ENCODE results near the gene DCHS2. TPM values are rescaled to one million over a fixed set of nuclear protein-coding genes. Genes with fewer than 3 reads are reported as not detected.

Gene DCHS2, protein sequence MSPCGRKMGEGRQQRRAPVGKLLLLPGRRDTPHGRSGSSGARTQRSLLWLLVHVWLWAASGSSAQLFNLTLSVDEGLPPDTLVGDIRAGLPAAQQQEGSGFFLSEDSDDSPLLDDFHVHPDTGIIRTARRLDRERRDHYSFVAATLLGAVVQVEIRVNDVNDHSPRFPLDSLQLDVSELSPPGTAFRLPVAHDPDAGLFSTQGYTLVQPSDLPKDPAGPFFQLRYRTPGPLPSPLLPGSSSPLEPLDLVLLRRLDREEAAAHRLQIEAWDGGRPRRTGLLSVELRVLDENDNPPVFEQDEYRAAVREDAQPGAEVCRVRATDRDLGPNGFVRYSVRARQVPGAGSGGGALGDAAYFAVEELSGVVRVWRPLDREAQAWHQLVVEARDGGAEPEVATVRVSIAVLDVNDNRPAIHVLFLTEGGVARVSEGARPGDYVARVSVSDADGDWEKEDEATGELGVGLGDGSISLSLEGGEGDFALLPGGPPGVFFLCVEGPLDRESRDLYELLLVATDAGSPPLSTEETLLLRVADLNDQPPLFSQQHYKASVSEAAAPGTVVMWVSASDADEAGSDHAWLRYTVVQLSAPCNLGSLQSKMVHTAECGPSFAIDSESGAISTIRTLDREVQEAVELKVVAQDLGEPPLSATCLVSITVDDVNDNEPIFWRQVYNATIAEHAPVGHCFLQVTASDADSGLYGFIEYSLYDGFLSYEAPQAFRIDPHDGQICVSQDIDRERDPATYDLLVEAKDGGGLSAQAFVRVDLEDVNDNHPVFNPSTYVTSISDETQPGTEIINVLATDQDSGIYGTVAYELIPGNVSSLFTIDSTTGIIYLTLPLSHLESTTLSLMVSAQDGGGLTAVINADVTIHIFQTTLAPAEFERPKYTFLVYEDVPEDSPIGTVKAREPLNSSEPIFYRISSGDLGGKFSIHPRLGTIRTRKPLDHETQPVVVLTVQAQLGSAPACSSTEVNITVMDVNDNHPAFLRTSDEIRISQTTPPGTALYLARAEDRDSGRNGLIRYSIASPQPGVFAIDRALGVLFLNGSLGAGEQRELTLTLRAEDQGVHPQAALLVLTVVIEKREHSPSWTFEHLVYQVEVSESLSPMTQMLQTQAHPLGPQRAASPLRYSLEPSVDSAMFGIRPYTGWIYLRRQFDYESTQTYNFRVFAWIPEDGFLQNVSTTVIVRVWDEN (N-terminal part only)
- polyA plus RNA-seq = under 1 TPM; under 0.01 to 0.12 (median 0.01) TPM

GRCh38 chr4:154491341-154492271 is at the start of gene DCHS2:
TSS of gene DCHS2 (minus strand) at chr4:154491799. CDS start at chr4:154491355, 444 bp downstream.
- H3K27ac ChIP-seq (ENCODE audit: low read depth, low read length) = no peak within 1 kb of the TSS
- 0 to 1% (median 1%) methylated on average over 37 to 53 of the region's 53 CpGs for WGBS, 3 donors

- 64 to 70% (median 69%) methylated on average over 1 of the region's 1 CpG for WGBS, 3 donors
- no peak overlapping the region for H3K27ac ChIP-seq (ENCODE audit: low read depth, low read length)
Measured at GRCh38 chr4:154534296-154534695, 42.7 kb upstream of the DCHS2 start.

- H3K27ac ChIP-seq (ENCODE audit: low read depth, low read length) = no peak overlapping the region
- 79 to 86% (median 82%) methylated on average over 4 of the region's 4 CpGs for WGBS, 3 donors
Measured at GRCh38 chr4:154529728-154530519, 38.3 kb upstream of the DCHS2 start.

- H3K27ac ChIP-seq (ENCODE audit: low read depth, low read length) = no peak overlapping the region
- WGBS, 3 donors = 32 to 51% (median 38%) methylated on average over 2 of the region's 2 CpGs
Measured at GRCh38 chr4:154528869-154529268, 37.3 kb upstream of the DCHS2 start.

- WGBS, 3 donors = 76 to 94% (median 89%) methylated on average over 4 of the region's 4 CpGs
Measured at GRCh38 chr4:154527308-154527707, 35.7 kb upstream of the DCHS2 start.

GRCh38 chr4:154526151-154526550 is 34.6 kb upstream of the DCHS2 start:
- 30 to 49% (median 36%) methylated on average over 2 of the region's 2 CpGs for WGBS, 3 donors

More at GRCh38 chr4:154527308-154527707, 35.7 kb upstream of the DCHS2 start:
- no peak overlapping the region for H3K27ac ChIP-seq (ENCODE audit: low read depth, low read length)

GRCh38 chr4:154521607-154522006 is 30.0 kb upstream of the DCHS2 start:
- no peak overlapping the region for H3K27ac ChIP-seq (ENCODE audit: low read depth, low read length)

More at GRCh38 chr4:154526151-154526550, 34.6 kb upstream of the DCHS2 start:
- H3K27ac ChIP-seq (ENCODE audit: low read depth, low read length) = no peak overlapping the region

GRCh38 chr4:154519214-154519613 is 27.6 kb upstream of the DCHS2 start:
- 69 to 83% (median 78%) methylated on average over 4 of the region's 4 CpGs for WGBS, 3 donors
- no peak overlapping the region for H3K27ac ChIP-seq (ENCODE audit: low read depth, low read length)

- H3K27ac ChIP-seq (ENCODE audit: low read depth, low read length) = no peak overlapping the region
- 72 to 76% (median 73%) methylated on average over 4 of the region's 4 CpGs for WGBS, 3 donors
Measured at GRCh38 chr4:154517591-154517990, 26.0 kb upstream of the DCHS2 start.

- H3K27ac ChIP-seq (ENCODE audit: low read depth, low read length) = no peak overlapping the region
- 2 to 24% (median 7%) methylated on average over 1 of the region's 1 CpG for WGBS, 3 donors
Measured at GRCh38 chr4:154516318-154517029, 24.9 kb upstream of the DCHS2 start.

DNA sequence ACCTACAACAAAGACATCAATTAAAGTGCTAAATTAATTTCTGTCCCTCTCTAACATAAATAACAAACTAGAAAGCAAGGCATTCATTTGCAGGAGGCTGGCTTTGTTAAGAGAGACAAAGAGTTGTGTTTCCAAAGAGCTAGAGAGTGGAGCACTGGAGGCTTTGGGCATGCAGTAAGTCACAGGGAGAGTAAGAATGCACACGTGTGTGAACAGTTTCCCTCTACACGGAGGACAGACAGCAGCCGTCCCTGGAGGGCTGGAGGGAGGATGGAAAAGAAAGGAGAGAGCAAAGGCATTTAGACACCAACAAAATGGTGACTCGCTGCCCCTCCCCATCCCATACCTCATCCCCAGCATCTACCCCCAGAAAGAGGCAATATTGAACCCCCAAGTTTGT is 20.4 kb upstream of the DCHS2 start:
- 56 to 73% (median 56%) methylated on average over 4 of the region's 4 CpGs for WGBS, 3 donors
- H3K27ac ChIP-seq (ENCODE audit: low read depth, low read length) = no peak overlapping the region

DNA sequence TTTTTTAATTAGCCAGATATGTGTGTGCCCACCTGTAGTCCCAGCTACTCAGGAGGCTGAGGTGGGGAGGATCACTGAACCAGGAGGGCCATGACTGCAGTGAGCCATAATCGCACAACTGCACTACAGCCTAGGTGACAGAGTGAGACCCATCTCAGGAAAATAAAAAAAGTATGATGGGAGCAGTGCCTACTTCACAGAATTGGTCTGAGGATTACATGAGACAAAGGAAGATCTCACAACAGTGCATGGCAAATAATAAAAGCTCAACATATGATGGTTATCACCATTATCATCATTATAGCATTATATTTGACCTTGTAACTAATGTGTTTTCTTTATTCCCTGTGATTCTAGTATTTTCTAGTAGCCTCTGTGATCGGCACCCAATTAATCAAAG is 19.9 kb upstream of the DCHS2 start:
- WGBS, 3 donors = 46 to 84% (median 76%) methylated on average over 2 of the region's 2 CpGs
- H3K27ac ChIP-seq (ENCODE audit: low read depth, low read length) = no peak overlapping the region

GRCh38 chr4:154507156-154507555 is 15.6 kb upstream of the DCHS2 start:
- H3K27ac ChIP-seq (ENCODE audit: low read depth, low read length) = no peak overlapping the region
- WGBS, 3 donors = 91 to 96% (median 91%) methylated on average over 3 of the region's 3 CpGs

- WGBS, 3 donors = 14 to 21% (median 18%) methylated on average over 2 of the region's 2 CpGs
- H3K27ac ChIP-seq (ENCODE audit: low read depth, low read length) = no peak overlapping the region
Measured at GRCh38 chr4:154506253-154506652, 14.7 kb upstream of the DCHS2 start.

GRCh38 chr4:154503598-154503997 is 12.0 kb upstream of the DCHS2 start:
- 7 to 25% (median 25%) methylated on average over 1 of the region's 1 CpG for WGBS, 3 donors
- H3K27ac ChIP-seq (ENCODE audit: low read depth, low read length) = no peak overlapping the region

DNA sequence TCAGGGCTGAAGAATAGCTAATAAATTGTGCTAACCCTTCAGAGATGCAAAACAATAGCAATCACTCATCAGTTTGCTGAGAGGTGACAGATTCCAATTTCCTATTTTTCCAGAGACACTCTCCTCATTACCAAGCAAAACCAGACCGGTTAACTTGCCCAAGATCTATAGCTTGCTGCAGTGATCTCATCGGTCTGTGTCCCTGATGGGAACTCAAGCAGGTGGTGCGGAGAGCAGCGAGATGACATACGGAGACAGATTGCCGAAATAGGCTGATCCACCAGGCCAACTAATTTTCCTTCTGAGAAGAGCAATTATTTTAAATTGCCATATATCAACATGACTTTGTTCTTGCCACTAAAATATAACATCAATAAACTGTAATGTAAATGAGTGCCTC is 10.5 kb upstream of the DCHS2 start:
- 31 to 87% (median 83%) methylated on average over 6 of the region's 6 CpGs for WGBS, 3 donors
- H3K27ac ChIP-seq (ENCODE audit: low read depth, low read length) = no peak overlapping the region
